HepG2 (cell line): ENCODE measurements around the gene PGRMC2. TPM values are rescaled to one million over a fixed set of nuclear protein-coding genes. Genes with fewer than 3 reads are reported as not detected.

Source experiments
- ATAC-seq: fragments of 200-7000 bp; cut with Tn5 transposase; 3 replicates; pipeline ENCODE4 v1.9.1; 2020; ENCODE audit warnings: mild to moderate bottlenecking, moderate library complexity
- BruUV-seq: library from RNA; stranded (reverse); fragments of 400-500 nt; replicated peaks from 2 replicates; lab custom pipeline; 2021; lab: Mats Ljungman, UMichigan
- CTCF ChIA-PET: fragments of 300-600 bp; formaldehyde crosslinking; extraction: SDS; loops from one replicate; lab custom pipeline; 2021; ENCODE audit warnings: low total read pairs, inconsistent platforms, low intra/inter-chr PET ratio; lab: Yijun Ruan, JAX
- POLR2A ChIA-PET: fragments of 350-600 bp; sonication (Branson Sonifier 250); formaldehyde crosslinking; loops from one replicate; lab custom pipeline; 2020; ENCODE audit warnings: antibody characterized with exemption, inconsistent platforms; lab: Yijun Ruan, JAX
- DNase-seq: peaks from one replicate; pipeline ENCODE4 v3.0.0-alpha.2; 2015; ENCODE audit warnings: low spot score
- FAIRE-seq: peaks from 3 replicates; lab custom pipeline; 2011; peaks lifted over from hg19 to GRCh38; lab: Jason Lieb, UNC
- H2AFZ ChIP-seq: one replicate; pipeline ENCODE4 v1.6.1; 2011; ENCODE audit warnings: low read length, inconsistent platforms
- H3K27ac ChIP-seq: fragments of 300-600 bp; 3 replicates; pipeline ENCODE4 v1.8.0; 2011; ENCODE audit warnings: mixed run types, mild to moderate bottlenecking, mixed read lengths, low read length, inconsistent platforms; ENCODE audit not compliant: insufficient read depth; ENCODE audit errors: extremely low read length
- H3K27me3 ChIP-seq, 2 experiments: fragments of 200-600 bp in 1 of 2; 2 replicates in 1 of 2; 3 replicates in 1 of 2; pipeline versions ENCODE4 v1.6.0 to v1.8.0; 2011; ENCODE audit warnings: low read length in 2 of 2, mild to moderate bottlenecking in 2 of 2, moderate library complexity in 2 of 2, inconsistent platforms in 1 of 2; ENCODE audit not compliant: insufficient read depth in 2 of 2, control insufficient read depth in 1 of 2
- H3K36me3 ChIP-seq, 2 experiments: fragments of 200-600 bp in 1 of 2; replicated peaks in 1 of 2; 2 replicates in 1 of 2; 3 replicates in 1 of 2; pipeline versions ENCODE4 v1.5.1 to v1.8.0; 2011; ENCODE audit warnings: low read length in 2 of 2, inconsistent platforms in 1 of 2; ENCODE audit not compliant: insufficient read depth in 2 of 2, control insufficient read depth in 1 of 2
- H3K4me1 ChIP-seq: 2 replicates; pipeline ENCODE4 v1.5.1; 2012; ENCODE audit warnings: low read length, inconsistent platforms; ENCODE audit not compliant: insufficient read depth
- H3K4me2 ChIP-seq: 2 replicates; pipeline ENCODE4 v1.6.0; 2011; ENCODE audit warnings: low read depth, low read length, inconsistent platforms
- H3K4me3 ChIP-seq, 3 experiments: fragments of 200-600 bp in 1 of 3; sonication (generic), shearing (Covaris generic) in 1 of 3; replicated peaks in 1 of 3; 2 replicates each; pipeline ENCODE4 v1.5.1; 2011 to 2016; ENCODE audit warnings: low read length in 3 of 3, inconsistent platforms in 2 of 3, low read depth in 2 of 3, mild to moderate bottlenecking in 2 of 3, control low read depth in 1 of 3, mixed read lengths in 1 of 3; ENCODE audit not compliant: insufficient read depth in 1 of 3
- H3K79me2 ChIP-seq: one replicate; pipeline ENCODE4 v1.6.1; 2011; ENCODE audit warnings: low read length, inconsistent platforms; ENCODE audit not compliant: insufficient read depth
- H3K9ac ChIP-seq: 2 replicates; pipeline ENCODE4 v1.6.0; 2011; ENCODE audit warnings: mild to moderate bottlenecking, low read depth, low read length, inconsistent platforms; ENCODE audit not compliant: insufficient read depth
- H3K9me3 ChIP-seq: 2 replicates; pipeline ENCODE4 v1.5.1; 2012; ENCODE audit warnings: mild to moderate bottlenecking, low read length
- H4K20me1 ChIP-seq: 2 replicates; pipeline ENCODE4 v1.6.0; 2011; ENCODE audit warnings: inconsistent platforms, mild to moderate bottlenecking, low read length, moderate library complexity; ENCODE audit not compliant: insufficient read depth
- ARID3A ChIP-seq: IDR thresholded peaks from 2 replicates; pipeline ENCODE4 v1.6.1; 2012; ENCODE audit warnings: low read depth, low read length, improper control_type of control experiment
- ATF7 ChIP-seq, 2 experiments: fragments of 450-650 bp in 1 of 2; sonication (generic) in 1 of 2; formaldehyde crosslinking in 1 of 2; IDR thresholded peaks; 2 replicates each; pipeline versions ENCODE4 v1.4.0 to v1.6.1; 2016 to 2020; ENCODE audit warnings: antibody characterized with exemption in 1 of 2, mild to moderate bottlenecking in 1 of 2, missing genetic modification reagents in 1 of 2
- GFI1 ChIP-seq: sonication (generic); formaldehyde crosslinking; IDR thresholded peaks from 2 replicates; pipeline ENCODE4 v1.5.0; 2020; ENCODE audit warnings: missing genetic modification reagents, mild to moderate bottlenecking, borderline replicate concordance
- KDM5B ChIP-seq: sonication (generic); formaldehyde crosslinking; IDR thresholded peaks from 2 replicates; pipeline ENCODE4 v1.4.0; 2020; ENCODE audit warnings: missing genetic modification reagents, mild to moderate bottlenecking, borderline replicate concordance
- MBD4 ChIP-seq: IDR thresholded peaks from 2 replicates; pipeline ENCODE4 v1.6.1; 2012; ENCODE audit warnings: low read length, inconsistent platforms, borderline replicate concordance
- MEF2D ChIP-seq: sonication (generic); formaldehyde crosslinking; IDR thresholded peaks from 2 replicates; pipeline ENCODE4 v1.5.1; 2020; ENCODE audit warnings: mild to moderate bottlenecking, missing genetic modification reagents
- PHF21A ChIP-seq: sonication (generic); formaldehyde crosslinking; IDR thresholded peaks from 2 replicates; pipeline ENCODE4 v1.5.0; 2020; ENCODE audit warnings: mild to moderate bottlenecking, missing genetic modification reagents
- SAP130 ChIP-seq: IDR thresholded peaks from 2 replicates; pipeline ENCODE4 v1.6.1; 2016; ENCODE audit warnings: low read depth
- SIX1 ChIP-seq: sonication (generic); formaldehyde crosslinking; IDR thresholded peaks from 2 replicates; pipeline ENCODE4 v1.4.0; 2020; ENCODE audit warnings: missing genetic modification reagents, borderline replicate concordance
- THAP7 ChIP-seq: sonication (generic); formaldehyde crosslinking; IDR thresholded peaks from 2 replicates; pipeline ENCODE4 v1.8.1; 2023; ENCODE audit warnings: mild to moderate bottlenecking, missing genetic modification reagents
- ZBTB43 ChIP-seq: sonication (generic); formaldehyde crosslinking; conservative IDR thresholded peaks from 2 replicates; pipeline ENCODE4 v1.4.0; 2020; ENCODE audit warnings: missing genetic modification reagents
- ZFX ChIP-seq: sonication (generic); formaldehyde crosslinking; IDR thresholded peaks from 2 replicates; pipeline ENCODE4 v1.4.0; 2020; ENCODE audit warnings: mild to moderate bottlenecking, low read depth, missing genetic modification reagents, moderate library complexity
- ZNF12 ChIP-seq: sonication (generic); formaldehyde crosslinking; IDR thresholded peaks from 2 replicates; pipeline ENCODE4 v1.5.0; 2020; ENCODE audit warnings: missing genetic modification reagents
- ZNF143 ChIP-seq: sonication (generic); formaldehyde crosslinking; IDR thresholded peaks from 2 replicates; pipeline ENCODE4 v1.4.0; 2020; ENCODE audit warnings: missing genetic modification reagents
- ZNF33B ChIP-seq: sonication (generic); formaldehyde crosslinking; IDR thresholded peaks from 2 replicates; pipeline ENCODE4 v1.5.1; 2020; ENCODE audit warnings: mild to moderate bottlenecking, missing genetic modification reagents
- ZNF558 ChIP-seq: sonication (generic); formaldehyde crosslinking; IDR thresholded peaks from 2 replicates; pipeline ENCODE4 v1.9.0; 2022; ENCODE audit warnings: mild to moderate bottlenecking, missing genetic modification reagents, borderline replicate concordance
- ZNF670 ChIP-seq: sonication (generic); formaldehyde crosslinking; IDR thresholded peaks from 2 replicates; pipeline ENCODE4 v1.8.0; 2022; ENCODE audit warnings: mild to moderate bottlenecking, missing genetic modification reagents, borderline replicate concordance
- ZNF672 ChIP-seq: sonication (generic); formaldehyde crosslinking; IDR thresholded peaks from 2 replicates; pipeline ENCODE4 v1.8.1; 2022; ENCODE audit warnings: missing genetic modification reagents
- WGBS: methylation state at CpG from one replicate; pipeline ENCODE4 v1.1.6; 2017; ENCODE audit warnings: low lambda C conversion rate; 5-methylcytosine and 5-hydroxymethylcytosine counted together
- in situ Hi-C: cut with HindIII; loops from 2 replicates; pipeline ENCODE4 v1.10.0; 2017; ENCODE audit warnings: low pct_unique_long_range_greater_than_20kb; ENCODE audit not compliant: extremely low pct_ligation_motif_present
- intact Hi-C: fragments of 100-400 bp; cut with micrococcal nuclease; formaldehyde crosslinking; loops from one replicate; pipeline ENCODE4 v1.10.0; 2022; ENCODE audit not compliant: unreplicated experiment
- polyA plus RNA-seq, 8 experiments: library from polyadenylated mRNA; depleted of rRNA in 3 of 8; stranded (reverse) in 7 of 8; unstranded in 1 of 8; fragments of >200 nt; fragmentation: Illumina TruSeq in 4 of 8; extraction: Trizol in 4 of 8; gene quantifications; 2 replicates each; pipeline versions ENCODE4 v1.2.1 to v1.2.3, GENCODE V29; 2011 to 2016; ENCODE audit warnings: low read depth in 4 of 8, missing spikeins in 1 of 8, mixed read lengths in 1 of 8; ENCODE audit not compliant: insufficient read depth in 1 of 8
- total RNA-seq, 5 experiments: library from RNA; depleted of rRNA; stranded (reverse); fragments of >200 nt; fragmentation: Illumina TruSeq; extraction: Trizol; gene quantifications; 2 replicates each; pipeline ENCODE4 v1.2.3, GENCODE V29; 2016; ENCODE audit warnings: low read depth in 1 of 5

Gene PGRMC2
- total and polyA plus RNA-seq, 2 of the 13 experiments (the other 11 are each of a cell fraction or from before 2014, with no cell fraction given) = 16.0 to 19.8 TPM

GRCh38 chr4:128256539-128256938, 31.1 kb downstream of the PGRMC2 start (continued):
- TF ChIP-seq ARID3A (no peak), ZNF143 (CRISPR knock-in tag) (no peak), ZNF670 (no peak), MBD4 (no peak), ZNF33B (no peak)

- H3K9ac ChIP-seq = no peak overlapping the region
- H3K27ac ChIP-seq = no peak overlapping the region
- intact Hi-C loops = no loop called here
- POLR2A ChIA-PET = no interaction called here
- in situ Hi-C loops = no loop called here
- CTCF ChIA-PET = no interaction called here
- H3K36me3 ChIP-seq = no peaks in the 10 kb centered on the region
- H4K20me1 ChIP-seq = no peaks in the 10 kb centered on the region
- 2% methylated on average over 3 of the region's 3 CpGs for WGBS
- BruUV-seq = no TSS peak
- H2AFZ ChIP-seq = no peak overlapping the region
- no peaks in the 10 kb centered on the region for H3K79me2 ChIP-seq
- ATAC-seq = no peak
- H3K4me3 ChIP-seq = no peak overlapping the region
- no peak for FAIRE-seq
- H3K4me2 ChIP-seq = no peak overlapping the region
- no peaks in the 10 kb centered on the region; a peak in 2 of 5 replicates for H3K27me3 ChIP-seq
- H3K4me1 ChIP-seq = no peaks in the 10 kb centered on the region
- no peak for DNase-seq
- no peaks in the 10 kb centered on the region for H3K9me3 ChIP-seq
- TF ChIP-seq GFI1 (CRISPR knock-in tag) (no peak), ZNF558 (CRISPR knock-in tag) (no peak), ZNF672 (CRISPR knock-in tag) (no peak), ATF7 (IDR thresholded peaks at IDR 0.05) (no peak), ATF7 (CRISPR knock-in tag; IDR thresholded peaks at IDR 0.05) (no peak), THAP7 (CRISPR knock-in tag) (no peak), ZNF12 (CRISPR knock-in tag) (no peak), SIX1 (CRISPR knock-in tag) (no peak), SAP130 (CRISPR knock-in tag) (no peak), KDM5B (CRISPR knock-in tag) (no peak), PHF21A (no peak), ZFX (CRISPR knock-in tag) (no peak), ZBTB43 (no peak), MEF2D (CRISPR knock-in tag) (no peak)
These were observed 31.7 kb downstream of the PGRMC2 start for GRCh38 chr4:128255906-128256305.
